Stimulated activated CD4-positive, alpha-beta T cell treated with anti-CD3 and anti-CD28 coated beads, Interleukin-2, amount 100 ng/mL, for 24 hours (primary cell): ENCODE measurements around the gene SORL1.

Experiments
- DNase-seq, 2 donors: peaks; one replicate each; pipeline ENCODE4 v3.0.0-alpha.2; 2020

SORL1 gene

GRCh38 chr11:121544956-121545355 is 92.8 kb downstream of the SORL1 start:
- DNase-seq: peak in 1 of 2 donors; percentile 19

GRCh38 chr11:121547574-121547973 is 95.5 kb downstream of the SORL1 start:
- DNase-seq: no peak

GRCh38 chr11:121550247-121551030 is 98.3 kb downstream of the SORL1 start:
- DNase-seq: no peak

GRCh38 chr11:121551463-121551862 is 99.3 kb downstream of the SORL1 start:
- DNase-seq: no peak

GRCh38 chr11:121552154-121552553 is 100.0 kb downstream of the SORL1 start:
- no peak for DNase-seq

GRCh38 chr11:121552644-121553043 is 100.5 kb downstream of the SORL1 start:
- DNase-seq: no peak

GRCh38 chr11:121553389-121553788 is 101.3 kb downstream of the SORL1 start:
- no peak for DNase-seq

- DNase-seq: no peak
Measured at GRCh38 chr11:121553806-121554205, 101.7 kb downstream of the SORL1 start.

GRCh38 chr11:121554552-121554951 is 102.4 kb downstream of the SORL1 start:
- DNase-seq: no peak

- no peak for DNase-seq
Measured at GRCh38 chr11:121555121-121555520, 103.0 kb downstream of the SORL1 start.

GRCh38 chr11:121556937-121557336 is 104.8 kb downstream of the SORL1 start:
- no peak for DNase-seq

- no peak for DNase-seq
Measured at GRCh38 chr11:121557348-121557747, 105.2 kb downstream of the SORL1 start.

GRCh38 chr11:121559606-121560200 is 107.6 kb downstream of the SORL1 start:
- no peak for DNase-seq

GRCh38 chr11:121560236-121560635 is 108.1 kb downstream of the SORL1 start:
- no peak for DNase-seq

GRCh38 chr11:121561240-121561639 is 109.1 kb downstream of the SORL1 start:
- no peak for DNase-seq

- DNase-seq: no peak
Measured at GRCh38 chr11:121561716-121562115, 109.6 kb downstream of the SORL1 start.

- peak; percentile 41 to 44 for DNase-seq
Measured at GRCh38 chr11:121563003-121563402, 110.9 kb downstream of the SORL1 start.

- no peak for DNase-seq
Measured at GRCh38 chr11:121563900-121564822, 112.0 kb downstream of the SORL1 start.

- no peak for DNase-seq
Measured at GRCh38 chr11:121564948-121565684, 113.0 kb downstream of the SORL1 start.

- no peak for DNase-seq
Measured at GRCh38 chr11:121566279-121567168, 114.4 kb downstream of the SORL1 start.

- no peak for DNase-seq
Measured at GRCh38 chr11:121567995-121568394, 115.9 kb downstream of the SORL1 start.
